Smooth muscle cell of the pulmonary artery (primary cell): ENCODE measurements around the gene RCL1. TPM values are rescaled to one million over a fixed set of nuclear protein-coding genes. Genes with fewer than 3 reads are reported as not detected.

ENCODE experiments used
- total RNA-seq: library from RNA; depleted of rRNA; stranded (reverse); fragments of >200 nt; gene quantifications from 2 replicates; pipeline ENCODE4 v1.2.3, GENCODE V29; 2014

Gene RCL1
- total RNA-seq = 10.3 and 15.2 TPM in 2 replicates

GRCh38 chr9:4792572-4793458 is at the start of gene RCL1:
RCL1 (plus strand) TSS chr9:4792944; CDS start chr9:4793092, 148 bp downstream.

Other genes starting within 250 kb of the RCL1 start
- gene PLPP6, start 130.7 kb upstream of the RCL1 start, total RNA-seq = 5.9 and 6.6 TPM in 2 replicates
- 0.39 and 0.46 TPM in 2 replicates for gene SPATA6L, start 126.5 kb upstream of the RCL1 start, total RNA-seq
- 17.5 and 20.0 TPM in 2 replicates for gene CDC37L1, start 113.4 kb upstream of the RCL1 start, total RNA-seq
- gene AK3, start 51.7 kb upstream of the RCL1 start, total RNA-seq = 66.2 and 66.3 TPM in 2 replicates
- gene JAK2, start 192.3 kb downstream of the RCL1 start, total RNA-seq = 19.7 and 20.7 TPM in 2 replicates